Hepatocyte (in vitro differentiated cells): ENCODE results near the gene WDR31.

ENCODE experiments used
- EZH2 ChIP-seq: fragments of 200-600 bp; sonication (generic); IDR thresholded peaks from 2 replicates; pipeline ENCODE4 v1.6.1; 2016; ENCODE audit warnings: antibody characterized with exemption, mild to moderate bottlenecking, borderline replicate concordance
- TF ChIP-seq, protein P1 (sequence below): fragments of 200-600 bp; sonication (generic); IDR thresholded peaks from 2 replicates; pipeline ENCODE4 v1.5.1; 2016; ENCODE audit warnings: antibody characterized with exemption, mild to moderate bottlenecking; ENCODE audit not compliant: poor library complexity

DNA sequence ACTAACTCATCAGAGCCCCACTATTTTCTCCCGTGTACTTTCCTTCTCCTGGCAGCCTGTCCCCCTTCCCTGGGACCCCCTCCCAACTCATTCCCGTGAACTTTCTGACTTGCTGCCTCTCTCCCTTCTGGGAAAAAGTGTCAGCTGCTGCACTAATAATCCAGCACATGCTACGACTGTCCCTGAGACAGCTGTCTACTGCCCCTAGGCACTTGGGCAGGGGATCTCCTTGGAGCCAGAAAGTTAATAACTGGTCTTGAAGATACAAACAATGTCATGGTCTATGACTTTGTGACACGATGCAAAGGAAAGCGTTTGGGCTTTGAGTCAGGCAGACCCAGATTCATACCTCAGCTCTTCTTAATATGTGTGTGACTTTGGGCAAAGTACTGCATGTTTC is 26.8 kb downstream of the WDR31 start:
- TF ChIP-seq EZH2, result no peak
- TF ChIP-seq, protein P1, sequence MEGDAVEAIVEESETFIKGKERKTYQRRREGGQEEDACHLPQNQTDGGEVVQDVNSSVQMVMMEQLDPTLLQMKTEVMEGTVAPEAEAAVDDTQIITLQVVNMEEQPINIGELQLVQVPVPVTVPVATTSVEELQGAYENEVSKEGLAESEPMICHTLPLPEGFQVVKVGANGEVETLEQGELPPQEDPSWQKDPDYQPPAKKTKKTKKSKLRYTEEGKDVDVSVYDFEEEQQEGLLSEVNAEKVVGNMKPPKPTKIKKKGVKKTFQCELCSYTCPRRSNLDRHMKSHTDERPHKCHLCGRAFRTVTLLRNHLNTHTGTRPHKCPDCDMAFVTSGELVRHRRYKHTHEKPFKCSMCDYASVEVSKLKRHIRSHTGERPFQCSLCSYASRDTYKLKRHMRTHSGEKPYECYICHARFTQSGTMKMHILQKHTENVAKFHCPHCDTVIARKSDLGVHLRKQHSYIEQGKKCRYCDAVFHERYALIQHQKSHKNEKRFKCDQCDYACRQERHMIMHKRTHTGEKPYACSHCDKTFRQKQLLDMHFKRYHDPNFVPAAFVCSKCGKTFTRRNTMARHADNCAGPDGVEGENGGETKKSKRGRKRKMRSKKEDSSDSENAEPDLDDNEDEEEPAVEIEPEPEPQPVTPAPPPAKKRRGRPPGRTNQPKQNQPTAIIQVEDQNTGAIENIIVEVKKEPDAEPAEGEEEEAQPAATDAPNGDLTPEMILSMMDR, result no peak
